Neuronal stem cell (in vitro differentiated cells): ENCODE measurements around the gene KMT2C.
"Not testable (repeated sequence)": the region's sequence is repeated elsewhere in the genome, so short reads cannot be mapped to it uniquely, and the experiment has no call there.

Experiments used
- DNase-seq: peaks from one replicate; pipeline ENCODE4 v3.0.0-alpha.2; 2013; ENCODE audit warnings: low spot score
- H2AFZ ChIP-seq: one replicate; pipeline ENCODE4 v1.6.1; 2013; ENCODE audit warnings: mild to moderate bottlenecking, low read length, inconsistent platforms
- H2AK5ac ChIP-seq: 2 replicates; pipeline ENCODE4 v1.6.1; 2013; ENCODE audit warnings: low read depth, mild to moderate bottlenecking, inconsistent platforms, low read length, moderate library complexity, mixed read lengths
- H2BK120ac ChIP-seq: 2 replicates; pipeline ENCODE4 v1.6.1; 2013; ENCODE audit warnings: low read depth, mild to moderate bottlenecking, inconsistent platforms, low read length, moderate library complexity, mixed read lengths
- H2BK12ac ChIP-seq: one replicate; pipeline ENCODE4 v1.6.1; 2013; ENCODE audit warnings: low read length, inconsistent platforms
- H2BK15ac ChIP-seq: 2 replicates; pipeline ENCODE4 v1.6.1; 2013; ENCODE audit warnings: mild to moderate bottlenecking, low read length, inconsistent platforms, mixed read lengths
- H2BK5ac ChIP-seq: one replicate; pipeline ENCODE4 v1.6.1; 2013; ENCODE audit warnings: inconsistent platforms, mild to moderate bottlenecking, low read length, moderate library complexity
- H3K14ac ChIP-seq: one replicate; pipeline ENCODE4 v1.6.1; 2013; ENCODE audit warnings: low read length, inconsistent platforms
- H3K18ac ChIP-seq: 2 replicates; pipeline ENCODE4 v1.6.1; 2013; ENCODE audit warnings: low read length, inconsistent platforms
- H3K23ac ChIP-seq: 2 replicates; pipeline ENCODE4 v1.6.1; 2013; ENCODE audit warnings: low read depth, mild to moderate bottlenecking, mixed read lengths, low read length, inconsistent platforms; ENCODE audit not compliant: poor library complexity
- H3K27ac ChIP-seq: replicated peaks from 3 replicates; pipeline ENCODE4 v1.5.1; 2013; ENCODE audit warnings: low read length, inconsistent platforms
- H3K27me3 ChIP-seq, 3 experiments: 2 replicates each; pipeline ENCODE4 v1.6.1; 2013; ENCODE audit warnings: low read length in 3 of 3, mild to moderate bottlenecking in 2 of 3, inconsistent platforms in 1 of 3, low read depth in 1 of 3, mixed read lengths in 1 of 3, moderate library complexity in 1 of 3; ENCODE audit not compliant: control insufficient read depth in 3 of 3, insufficient read depth in 3 of 3
- H3K36me3 ChIP-seq, 2 donors: replicated peaks in 1 of 2; 2 replicates each; pipeline ENCODE4 v1.6.1; 2013; ENCODE audit warnings: low read length in 2 of 2; ENCODE audit not compliant: control insufficient read depth in 2 of 2, insufficient read depth in 2 of 2
- H3K4ac ChIP-seq: 2 replicates; pipeline ENCODE4 v1.6.1; 2013; ENCODE audit warnings: inconsistent platforms, mild to moderate bottlenecking, low read length, moderate library complexity
- H3K4me1 ChIP-seq, 2 donors: 1 replicate in 1 of 2; 2 replicates in 1 of 2; pipeline ENCODE4 v1.6.1; 2013; ENCODE audit warnings: low read length in 2 of 2, low read depth in 1 of 2; ENCODE audit not compliant: control insufficient read depth in 2 of 2, insufficient read depth in 1 of 2
- H3K4me2 ChIP-seq: one replicate; pipeline ENCODE4 v1.6.1; 2013; ENCODE audit warnings: mild to moderate bottlenecking, low read length, inconsistent platforms; ENCODE audit not compliant: insufficient read depth, poor library complexity, severe bottlenecking
- H3K4me3 ChIP-seq, 2 donors: 2 replicates each; pipeline ENCODE4 v1.5.1; 2013; ENCODE audit warnings: low read length in 2 of 2, mild to moderate bottlenecking in 2 of 2, inconsistent platforms in 1 of 2, moderate library complexity in 1 of 2
- H3K79me1 ChIP-seq: one replicate; pipeline ENCODE4 v1.6.1; 2013; ENCODE audit warnings: low read depth, mild to moderate bottlenecking, inconsistent platforms, low read length, moderate library complexity
- H3K9ac ChIP-seq: one replicate; pipeline ENCODE4 v1.6.1; 2013; ENCODE audit warnings: mild to moderate bottlenecking, low read depth, low read length, inconsistent platforms; ENCODE audit not compliant: poor library complexity
- H3K9me3 ChIP-seq, 2 donors: replicated peaks in 1 of 2; 2 replicates each; pipeline versions ENCODE3 to v1.6.1; 2013; ENCODE audit warnings: low read length in 2 of 2, mild to moderate bottlenecking in 2 of 2, inconsistent platforms in 1 of 2, low read depth in 1 of 2, mixed read lengths in 1 of 2, moderate library complexity in 1 of 2; ENCODE audit not compliant: control insufficient read depth in 2 of 2, insufficient read depth in 1 of 2
- H4K8ac ChIP-seq: one replicate; pipeline ENCODE4 v1.6.1; 2013; ENCODE audit warnings: low read depth, mild to moderate bottlenecking, inconsistent platforms, low read length, moderate library complexity
- H4K91ac ChIP-seq: one replicate; pipeline ENCODE4 v1.6.1; 2013; ENCODE audit warnings: low read length, low read depth, mild to moderate bottlenecking, inconsistent platforms; ENCODE audit not compliant: poor library complexity
- WGBS, 2 donors: extraction: QIAGEN DNeasy Blood & Tissue Kit; methylation state at CpG; one replicate each; pipeline ENCODE4 v1.1.7; 2013; ENCODE audit warnings: missing lambda C conversion rate in 2 of 2, mixed read lengths in 1 of 2; ENCODE audit not compliant: insufficient read length in 2 of 2, insufficient replicate concordance in 1 of 2; ENCODE audit errors: extremely low coverage in 2 of 2; 5-methylcytosine and 5-hydroxymethylcytosine counted together

Gene KMT2C

GRCh38 chr7:152433721-152434490 is 1.9 kb downstream of the KMT2C start:
- not testable (repeated sequence) for H2BK120ac ChIP-seq, H2BK5ac ChIP-seq, H2BK15ac ChIP-seq, H3K18ac ChIP-seq, H3K79me1 ChIP-seq, H3K27me3 ChIP-seq, H3K36me3 ChIP-seq, H4K8ac ChIP-seq, H2AK5ac ChIP-seq, H3K4me1 ChIP-seq, H3K14ac ChIP-seq, H2BK12ac ChIP-seq, H3K27ac ChIP-seq, H3K23ac ChIP-seq, H4K91ac ChIP-seq, H3K9me3 ChIP-seq, DNase-seq, H3K4ac ChIP-seq, H2AFZ ChIP-seq, H3K9ac ChIP-seq
- no CpG with 5 or more reads among the region's 15 CpGs for WGBS, 2 donors
- peak overlapping the region; percentile 67 for H3K4me2 ChIP-seq
- peak overlapping the region; percentile 65 to 85 for H3K4me3 ChIP-seq

- not testable (repeated sequence) for H3K36me3 ChIP-seq, H2BK120ac ChIP-seq, H2AK5ac ChIP-seq, H4K8ac ChIP-seq, H3K4me2 ChIP-seq, H2AFZ ChIP-seq, H3K18ac ChIP-seq, H2BK12ac ChIP-seq, H3K79me1 ChIP-seq, H2BK15ac ChIP-seq, H3K9me3 ChIP-seq, H3K4ac ChIP-seq, H3K27ac ChIP-seq, H2BK5ac ChIP-seq, H3K9ac ChIP-seq, DNase-seq, H3K4me1 ChIP-seq, H3K27me3 ChIP-seq, H3K23ac ChIP-seq, H3K14ac ChIP-seq, H4K91ac ChIP-seq
- peak overlapping the region in 1 of 2 donors; percentile 12 for H3K4me3 ChIP-seq
- WGBS, 2 donors, result no CpG with 5 or more reads among the region's 10 CpGs
Measured at GRCh38 chr7:152432735-152433134, 3.1 kb downstream of the KMT2C start.

DNA sequence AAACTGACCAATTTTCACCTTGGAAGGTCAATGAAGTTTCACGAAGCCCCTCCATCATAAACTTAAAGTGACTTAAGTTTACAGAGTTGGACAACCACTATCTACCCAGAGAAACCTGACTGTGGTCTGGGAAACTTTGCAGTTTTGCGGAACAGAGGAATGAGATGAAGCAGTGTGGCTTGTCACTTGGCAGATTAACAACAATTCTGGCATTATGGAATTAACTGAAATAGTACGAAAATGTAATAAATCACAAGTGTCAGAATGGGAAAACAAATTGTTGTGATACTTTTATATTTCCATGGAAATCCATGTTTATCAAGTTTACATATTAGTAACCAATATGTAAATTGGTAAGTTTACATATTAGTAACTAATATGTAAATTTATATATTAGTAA is 4.9 kb downstream of the KMT2C start:
- no peak overlapping the region for H2AK5ac ChIP-seq
- no peaks in the 10 kb centered on the region for H3K9me3 ChIP-seq
- no CpG with 5 or more reads among the region's 3 CpGs for WGBS, 2 donors
- no peak overlapping the region for H2BK12ac ChIP-seq
- H3K4me1 ChIP-seq, result peaks cover 0 to 4% of the 10 kb centered on the region in 2 donors
- no peak overlapping the region for H2BK15ac ChIP-seq
- H3K36me3 ChIP-seq, result no peaks in the 10 kb centered on the region
- no peak overlapping the region for H3K27ac ChIP-seq
- no peak overlapping the region for H3K9ac ChIP-seq
- H4K91ac ChIP-seq, result no peak overlapping the region
- no peaks in the 10 kb centered on the region for H3K79me1 ChIP-seq
- no peaks in the 10 kb centered on the region for H3K27me3 ChIP-seq
- no peak overlapping the region for H2BK120ac ChIP-seq
- H3K4me2 ChIP-seq, result no peak overlapping the region
- no peak overlapping the region for H3K23ac ChIP-seq
- H3K4me3 ChIP-seq, result no peak overlapping the region
- H2BK5ac ChIP-seq, result no peak overlapping the region
- no peak for DNase-seq
- H3K14ac ChIP-seq, result no peak overlapping the region
- H2AFZ ChIP-seq, result no peak overlapping the region
- no peak overlapping the region for H3K18ac ChIP-seq
- no peak overlapping the region for H4K8ac ChIP-seq
- H3K4ac ChIP-seq, result no peak overlapping the region

DNA sequence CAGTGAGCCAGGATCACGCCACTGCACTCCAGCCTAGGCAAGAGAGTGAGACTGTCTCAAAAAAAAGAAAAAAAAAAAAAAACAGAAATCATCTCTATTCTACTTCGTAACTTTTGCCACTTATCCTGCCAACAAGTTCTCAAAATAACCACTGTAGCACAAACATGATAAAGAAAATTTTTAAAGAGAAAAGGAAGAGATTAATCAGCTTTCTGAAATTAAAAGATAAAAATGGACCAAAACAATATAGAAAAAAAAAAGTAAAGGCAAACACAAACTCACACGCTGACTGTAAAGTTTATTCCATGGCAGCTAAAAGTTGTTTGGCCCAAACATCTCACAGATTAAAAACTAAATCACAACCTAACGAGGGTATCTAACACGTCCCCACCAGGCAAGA is 5.7 kb downstream of the KMT2C start:
- H3K4me3 ChIP-seq, H2BK120ac ChIP-seq: not testable (repeated sequence)

More for the DNA sequence above, 5.7 kb downstream of the KMT2C start:
- not testable (repeated sequence) for H3K14ac ChIP-seq, H2AFZ ChIP-seq, H2BK15ac ChIP-seq, H3K18ac ChIP-seq, H2BK12ac ChIP-seq, H2AK5ac ChIP-seq, H3K23ac ChIP-seq, H4K8ac ChIP-seq, H3K9me3 ChIP-seq, H3K4me1 ChIP-seq, H3K27ac ChIP-seq, H3K4me2 ChIP-seq, H3K9ac ChIP-seq, DNase-seq, H4K91ac ChIP-seq, H3K4ac ChIP-seq, H3K27me3 ChIP-seq, H3K36me3 ChIP-seq, H2BK5ac ChIP-seq, H3K79me1 ChIP-seq
- WGBS, 2 donors, result no CpG with 5 or more reads among the region's 5 CpGs
